Left ventricle myocardium inferior (tissue), 1 donor: ENCODE data around the gene PGP. TPM values are rescaled to one million over a fixed set of nuclear protein-coding genes. Genes with fewer than 3 reads are reported as not detected.

Experiments used
- DNase-seq: peaks from one replicate; pipeline ENCODE4 v3.0.0-alpha.2; 2020
- H3K27ac ChIP-seq: fragments of 200-600 bp; replicated peaks from 2 replicates; pipeline ENCODE4 v1.8.0; 2021
- H3K27me3 ChIP-seq: fragments of 200-600 bp; 2 replicates; pipeline ENCODE4 v1.8.0; 2021; ENCODE audit warnings: low read depth
- H3K36me3 ChIP-seq: fragments of 200-600 bp; 2 replicates; pipeline ENCODE4 v1.8.0; 2021
- H3K4me1 ChIP-seq: fragments of 200-600 bp; 2 replicates; pipeline ENCODE4 v1.8.0; 2021
- H3K4me3 ChIP-seq: fragments of 200-600 bp; 2 replicates; pipeline ENCODE4 v1.8.0; 2021; ENCODE audit warnings: mild to moderate bottlenecking, moderate library complexity
- H3K9me3 ChIP-seq: fragments of 200-600 bp; replicated peaks from 2 replicates; pipeline ENCODE4 v1.8.0; 2021
- CTCF ChIP-seq: fragments of 200-600 bp; IDR thresholded peaks from 2 replicates; pipeline ENCODE4 v1.8.0; 2021; ENCODE audit warnings: antibody characterized with exemption, mild to moderate bottlenecking, borderline replicate concordance
- intact Hi-C: fragments of 100-400 bp; cut with micrococcal nuclease; formaldehyde crosslinking; loops from one replicate; pipeline ENCODE4 v1.11.0; 2022
- total RNA-seq: library from RNA; stranded (reverse); fragmentation: NEBNext Ultra II Directional; extraction: Animal tissue kit (Norgen Biotek cat#: 25700); gene quantifications from one replicate; pipeline ENCODE4 v1.2.1, GENCODE V29; 2021
- donor health status: DM: no; HTN: yes; CAD: no; lungs with severe emphysema.

PGP gene
- total RNA-seq, 1 donor from 2014 or later = 34.1 TPM

- Histone ChIP-seq H3K4me1 (peaks cover 33% of the 10 kb centered on the region), H3K9me3 (no peaks in the 10 kb centered on the region), H3K27me3 (no peaks in the 10 kb centered on the region), H3K4me3 (no peak overlapping the region), H3K27ac (no peak overlapping the region), H3K36me3 (peaks cover 67% of the 10 kb centered on the region)
- intact Hi-C loops = no loop called here
- no peak for DNase-seq
- no peak for TF ChIP-seq CTCF
These were observed 14.5 kb upstream of the PGP start for GRCh38 chr16:2229091-2229490.

GRCh38 chr16:2228161-2228824 lies 13.7 kb upstream of the PGP start:
- no peak overlapping the region for H3K4me3 ChIP-seq
- H3K9me3 ChIP-seq = no peaks in the 10 kb centered on the region
- intact Hi-C loops = no loop called here
- no peak overlapping the region for H3K27ac ChIP-seq
- peaks cover 59% of the 10 kb centered on the region for H3K36me3 ChIP-seq
- H3K27me3 ChIP-seq = no peaks in the 10 kb centered on the region
- no peak for DNase-seq
- H3K4me1 ChIP-seq = peaks cover 39% of the 10 kb centered on the region
- no peak for TF ChIP-seq CTCF

- H3K27ac ChIP-seq = peak overlapping the region; percentile 38
These were observed 12.3 kb upstream of the PGP start for GRCh38 chr16:2226918-2227317.

GRCh38 chr16:2226245-2226793 lies 11.7 kb upstream of the PGP start:
- peaks cover 39% of the 10 kb centered on the region for H3K36me3 ChIP-seq
- DNase-seq = no peak
- no peak overlapping the region for H3K4me3 ChIP-seq
- no peak for TF ChIP-seq CTCF
- no peaks in the 10 kb centered on the region for H3K9me3 ChIP-seq
- no peaks in the 10 kb centered on the region for H3K27me3 ChIP-seq
- H3K27ac ChIP-seq = peak overlapping the region; percentile 38
- peaks cover 42% of the 10 kb centered on the region for H3K4me1 ChIP-seq
- intact Hi-C loops = no loop called here

More at GRCh38 chr16:2226918-2227317, 12.3 kb upstream of the PGP start:
- peaks cover 42% of the 10 kb centered on the region for H3K4me1 ChIP-seq
- no peak overlapping the region for H3K4me3 ChIP-seq
- no peaks in the 10 kb centered on the region for H3K27me3 ChIP-seq
- intact Hi-C loops = no loop called here
- H3K36me3 ChIP-seq = peaks cover 45% of the 10 kb centered on the region
- no peaks in the 10 kb centered on the region for H3K9me3 ChIP-seq
- TF ChIP-seq CTCF = no peak
- DNase-seq = no peak

- H3K4me3 ChIP-seq = peak overlapping the region; percentile 93
- intact Hi-C loops = no loop called here
- peak overlapping the region; percentile 87 for H3K27ac ChIP-seq
- no peaks in the 10 kb centered on the region for H3K9me3 ChIP-seq
- peaks cover 42% of the 10 kb centered on the region for H3K4me1 ChIP-seq
- no peak for DNase-seq
- H3K36me3 ChIP-seq = peaks cover 21% of the 10 kb centered on the region
- no peaks in the 10 kb centered on the region for H3K27me3 ChIP-seq
- TF ChIP-seq CTCF = no peak
These were observed 9.4 kb upstream of the PGP start for GRCh38 chr16:2223942-2224486.
